Measurements from ENCODE around the gene DMD. TPM values are rescaled to one million over a fixed set of nuclear protein-coding genes. Genes with fewer than 3 reads are reported as not detected.

The DMD gene
- total RNA-seq, 1 experiment from 2014 or later: 47.2 TPM

GRCh38 chrX:33032700-33033099 lies 178.6 kb downstream of the DMD start:
- intact Hi-C loops (cut with micrococcal nuclease; ENCODE audit: unreplicated experiment): no loop called here
- Histone ChIP-seq H3K4me1 (no peaks in the 10 kb centered on the region), H3K9me3 (no peaks in the 10 kb centered on the region), H3K27me3 (replicated peaks; ENCODE audit: control insufficient read depth, insufficient read depth, low read length) (no peaks in the 10 kb centered on the region), H3K36me3 (ENCODE audit: control insufficient read depth, insufficient read depth, low read length) (no peaks in the 10 kb centered on the region), H3K4me3 (ENCODE audit: low read depth, low read length) (no peak overlapping the region)
- no peak for DNase-seq
- no peaks in the 10 kb centered on the region for H3K9me3 Mint-ChIP-seq (ENCODE audit: unreplicated experiment)
- no TSS peak for BruUV-seq (replicated peaks)
- H3K27ac Mint-ChIP-seq (ENCODE audit: unreplicated experiment): no peak overlapping the region
- H3K4me1 Mint-ChIP-seq (ENCODE audit: low read depth, unreplicated experiment): peaks cover 3% of the 10 kb centered on the region
- no peaks in the 10 kb centered on the region for H3K27me3 Mint-ChIP-seq (ENCODE audit: insufficient read depth, unreplicated experiment)
- POLR2A ChIA-PET: no interaction called here
- TF ChIP-seq, protein P1, sequence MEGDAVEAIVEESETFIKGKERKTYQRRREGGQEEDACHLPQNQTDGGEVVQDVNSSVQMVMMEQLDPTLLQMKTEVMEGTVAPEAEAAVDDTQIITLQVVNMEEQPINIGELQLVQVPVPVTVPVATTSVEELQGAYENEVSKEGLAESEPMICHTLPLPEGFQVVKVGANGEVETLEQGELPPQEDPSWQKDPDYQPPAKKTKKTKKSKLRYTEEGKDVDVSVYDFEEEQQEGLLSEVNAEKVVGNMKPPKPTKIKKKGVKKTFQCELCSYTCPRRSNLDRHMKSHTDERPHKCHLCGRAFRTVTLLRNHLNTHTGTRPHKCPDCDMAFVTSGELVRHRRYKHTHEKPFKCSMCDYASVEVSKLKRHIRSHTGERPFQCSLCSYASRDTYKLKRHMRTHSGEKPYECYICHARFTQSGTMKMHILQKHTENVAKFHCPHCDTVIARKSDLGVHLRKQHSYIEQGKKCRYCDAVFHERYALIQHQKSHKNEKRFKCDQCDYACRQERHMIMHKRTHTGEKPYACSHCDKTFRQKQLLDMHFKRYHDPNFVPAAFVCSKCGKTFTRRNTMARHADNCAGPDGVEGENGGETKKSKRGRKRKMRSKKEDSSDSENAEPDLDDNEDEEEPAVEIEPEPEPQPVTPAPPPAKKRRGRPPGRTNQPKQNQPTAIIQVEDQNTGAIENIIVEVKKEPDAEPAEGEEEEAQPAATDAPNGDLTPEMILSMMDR (IDR thresholded peaks at IDR 0.05; ENCODE audit: insufficient read depth in 1 of 2, low read depth in 1 of 2, low read length in 1 of 2, severe bottlenecking in 1 of 2, unreplicated experiment in 1 of 2): no peak
- CTCF ChIA-PET: no interaction called here
- no peaks in the 10 kb centered on the region for H3K36me3 Mint-ChIP-seq (ENCODE audit: insufficient read depth, unreplicated experiment)
- H3K4me3 Mint-ChIP-seq (ENCODE audit: unreplicated experiment): no peak overlapping the region

GRCh38 chrX:33014949-33015348 lies 196.4 kb downstream of the DMD start:
- H3K4me3 Mint-ChIP-seq (ENCODE audit: unreplicated experiment): no peak overlapping the region
- intact Hi-C loops (cut with micrococcal nuclease; ENCODE audit: unreplicated experiment): loop anchor here (5.0 kb wide), 1 partner anchor 478 kb away; no protein-coding TSS in a partner anchor
- no peak overlapping the region for H3K27ac Mint-ChIP-seq (ENCODE audit: unreplicated experiment)
- peaks cover 9% of the 10 kb centered on the region for H3K9me3 Mint-ChIP-seq (ENCODE audit: unreplicated experiment)
- H3K27me3 Mint-ChIP-seq (ENCODE audit: insufficient read depth, unreplicated experiment): no peaks in the 10 kb centered on the region
- no peaks in the 10 kb centered on the region for H3K36me3 Mint-ChIP-seq (ENCODE audit: insufficient read depth, unreplicated experiment)
- no peak overlapping the region for H3K4me3 ChIP-seq (ENCODE audit: low read depth, low read length)
- peaks cover 6% of the 10 kb centered on the region for H3K4me1 Mint-ChIP-seq (ENCODE audit: low read depth, unreplicated experiment)
- no peaks in the 10 kb centered on the region for H3K9me3 ChIP-seq
- POLR2A ChIA-PET: no interaction called here
- TF ChIP-seq, protein P1 (IDR thresholded peaks at IDR 0.05; ENCODE audit: insufficient read depth in 1 of 2, low read depth in 1 of 2, low read length in 1 of 2, severe bottlenecking in 1 of 2, unreplicated experiment in 1 of 2): no peak
- peaks cover 16% of the 10 kb centered on the region for H3K4me1 ChIP-seq
- CTCF ChIA-PET: no interaction called here
- H3K36me3 ChIP-seq (ENCODE audit: control insufficient read depth, insufficient read depth, low read length): no peaks in the 10 kb centered on the region
- H3K27me3 ChIP-seq (replicated peaks; ENCODE audit: control insufficient read depth, insufficient read depth, low read length): no peaks in the 10 kb centered on the region
- DNase-seq: no peak
- BruUV-seq (replicated peaks): no TSS peak

- no peak for DNase-seq
- Mint-ChIP-seq H3K36me3 (ENCODE audit: insufficient read depth, unreplicated experiment) (no peaks in the 10 kb centered on the region), H3K27me3 (ENCODE audit: insufficient read depth, unreplicated experiment) (no peaks in the 10 kb centered on the region), H3K9me3 (ENCODE audit: unreplicated experiment) (peaks cover 9% of the 10 kb centered on the region), H3K4me1 (ENCODE audit: low read depth, unreplicated experiment) (peaks cover 6% of the 10 kb centered on the region), H3K4me3 (ENCODE audit: unreplicated experiment) (no peak overlapping the region), H3K27ac (ENCODE audit: unreplicated experiment) (no peak overlapping the region)
- no peaks in the 10 kb centered on the region for H3K27me3 ChIP-seq (replicated peaks; ENCODE audit: control insufficient read depth, insufficient read depth, low read length)
- POLR2A ChIA-PET: no interaction called here
- no peaks in the 10 kb centered on the region for H3K9me3 ChIP-seq
- H3K4me3 ChIP-seq (ENCODE audit: low read depth, low read length): no peak overlapping the region
- CTCF ChIA-PET: no interaction called here
- intact Hi-C loops (cut with micrococcal nuclease; ENCODE audit: unreplicated experiment): no loop called here
- H3K4me1 ChIP-seq: peaks cover 16% of the 10 kb centered on the region
- no TSS peak for BruUV-seq (replicated peaks)
- H3K36me3 ChIP-seq (ENCODE audit: control insufficient read depth, insufficient read depth, low read length): no peaks in the 10 kb centered on the region
- TF ChIP-seq, protein P1 (IDR thresholded peaks at IDR 0.05; ENCODE audit: insufficient read depth in 1 of 2, low read depth in 1 of 2, low read length in 1 of 2, severe bottlenecking in 1 of 2, unreplicated experiment in 1 of 2): no peak
Observed at GRCh38 chrX:33014086-33014485, 197.3 kb downstream of the DMD start.

Measured in Caco-2 (cell line).